Measurements from ENCODE around the gene PRRT2.

DNA sequence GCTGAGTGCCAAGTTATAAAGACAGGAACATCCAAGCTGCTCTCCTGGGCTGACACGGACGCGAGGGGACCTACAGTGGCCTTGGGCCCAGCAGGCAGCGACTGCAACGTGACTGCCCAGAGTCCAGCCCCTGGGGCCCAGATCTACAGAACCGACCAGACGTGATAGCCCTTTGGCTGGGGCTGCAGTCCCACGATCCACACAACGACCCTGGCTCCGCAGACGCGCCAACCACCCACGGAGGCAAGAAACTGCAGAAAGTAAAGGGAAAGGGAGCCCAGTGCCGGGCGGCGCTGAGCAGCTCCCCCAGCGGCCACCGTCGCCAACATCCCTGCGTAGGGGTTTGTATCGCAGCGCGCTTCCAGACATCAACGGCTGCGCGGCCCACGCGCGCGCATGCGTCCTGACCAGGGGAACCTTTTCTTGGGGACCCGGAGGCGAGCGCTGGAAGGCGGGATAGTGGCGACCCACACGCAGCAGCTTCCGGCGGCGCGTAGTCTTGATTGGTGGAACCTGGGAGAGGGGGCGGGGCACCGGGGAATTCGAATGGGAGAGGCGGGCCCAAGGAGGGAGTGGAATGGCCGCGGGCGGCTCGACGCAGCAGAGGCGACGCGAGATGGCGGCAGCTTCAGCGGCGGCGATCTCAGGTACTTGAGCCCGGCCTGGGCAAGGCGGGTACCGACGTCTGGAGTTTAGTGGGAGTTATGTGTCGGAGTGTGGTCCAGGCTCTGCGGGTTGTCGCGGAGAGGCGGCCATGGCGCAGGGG, 21.6 kb upstream of the PRRT2 start, which contains the start of gene KIF22:
- TF ChIP-seq EZH2phosphoT487 (IDR thresholded peaks at IDR 0.05; ENCODE audit: borderline replicate concordance, low read depth, low read length) (no peak), CTCF (conservative IDR thresholded peaks at IDR 0.05; ENCODE audit: low read length) (peak; percentile 82)

All from OCI-LY7 (cell line).